HUES48 (cell line): ENCODE data around the gene PDGFRA.

Experiments
- H3K27ac ChIP-seq: one replicate; pipeline ENCODE4 v1.7.0; 2013; ENCODE audit warnings: low read depth, low read length, inconsistent platforms
- H3K27me3 ChIP-seq: 2 replicates; pipeline ENCODE4 v1.6.1; 2013; ENCODE audit warnings: mild to moderate bottlenecking, low read length; ENCODE audit not compliant: control insufficient read depth, insufficient read depth
- H3K36me3 ChIP-seq: 2 replicates; pipeline ENCODE4 v1.6.1; 2013; ENCODE audit warnings: low read length; ENCODE audit not compliant: control insufficient read depth, insufficient read depth
- H3K4me1 ChIP-seq: 2 replicates; pipeline ENCODE4 v1.6.1; 2013; ENCODE audit warnings: mild to moderate bottlenecking, low read length; ENCODE audit not compliant: control insufficient read depth, insufficient read depth
- H3K4me3 ChIP-seq: 2 replicates; pipeline ENCODE4 v1.5.1; 2013; ENCODE audit warnings: mild to moderate bottlenecking, low read depth, low read length
- H3K9ac ChIP-seq: 2 replicates; pipeline ENCODE4 v1.6.1; 2013; ENCODE audit warnings: mild to moderate bottlenecking, low read depth, low read length, moderate library complexity
- H3K9me3 ChIP-seq: 2 replicates; pipeline ENCODE4 v1.6.1; 2013; ENCODE audit warnings: low read length; ENCODE audit not compliant: control insufficient read depth, insufficient read depth

The PDGFRA gene

GRCh38 chr4:54213001-54213400 lies 16.1 kb upstream of the PDGFRA start:
- H3K9me3 ChIP-seq, result no peaks in the 10 kb centered on the region
- no peaks in the 10 kb centered on the region for H3K36me3 ChIP-seq
- H3K4me3 ChIP-seq, result no peak overlapping the region
- H3K27ac ChIP-seq, result no peak overlapping the region
- no peak overlapping the region for H3K9ac ChIP-seq
- H3K4me1 ChIP-seq, result peaks cover 1% of the 10 kb centered on the region; the same call in 1 of the 2 replicates
- peaks cover 5% of the 10 kb centered on the region for H3K27me3 ChIP-seq

DNA sequence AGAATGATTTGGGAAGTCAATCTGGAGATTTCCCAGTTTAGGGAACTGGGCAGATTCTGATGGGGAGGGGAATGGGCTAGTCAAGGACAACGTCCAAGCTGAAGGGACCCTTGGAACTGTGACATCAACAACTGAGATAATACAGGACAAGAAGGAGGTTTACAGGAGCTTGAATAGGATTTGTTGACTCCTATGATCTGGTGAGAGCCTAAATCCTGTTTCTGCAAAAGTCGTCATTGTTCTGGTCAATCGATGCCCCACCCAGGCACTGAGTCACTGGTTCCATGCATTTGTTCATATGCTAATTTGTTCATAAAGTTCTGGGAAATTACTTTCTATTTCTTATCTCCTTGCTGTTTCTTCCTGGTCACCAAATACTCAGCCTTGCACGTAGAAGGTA lies 15.3 kb upstream of the PDGFRA start:
- H3K9ac ChIP-seq, result no peak overlapping the region
- no peaks in the 10 kb centered on the region for H3K9me3 ChIP-seq
- H3K36me3 ChIP-seq, result no peaks in the 10 kb centered on the region
- H3K27me3 ChIP-seq, result peaks cover 13% of the 10 kb centered on the region
- H3K4me3 ChIP-seq, result no peak overlapping the region
- no peak overlapping the region for H3K27ac ChIP-seq
- H3K4me1 ChIP-seq, result peaks cover 3% of the 10 kb centered on the region; the same call in 1 of the 2 replicates

DNA sequence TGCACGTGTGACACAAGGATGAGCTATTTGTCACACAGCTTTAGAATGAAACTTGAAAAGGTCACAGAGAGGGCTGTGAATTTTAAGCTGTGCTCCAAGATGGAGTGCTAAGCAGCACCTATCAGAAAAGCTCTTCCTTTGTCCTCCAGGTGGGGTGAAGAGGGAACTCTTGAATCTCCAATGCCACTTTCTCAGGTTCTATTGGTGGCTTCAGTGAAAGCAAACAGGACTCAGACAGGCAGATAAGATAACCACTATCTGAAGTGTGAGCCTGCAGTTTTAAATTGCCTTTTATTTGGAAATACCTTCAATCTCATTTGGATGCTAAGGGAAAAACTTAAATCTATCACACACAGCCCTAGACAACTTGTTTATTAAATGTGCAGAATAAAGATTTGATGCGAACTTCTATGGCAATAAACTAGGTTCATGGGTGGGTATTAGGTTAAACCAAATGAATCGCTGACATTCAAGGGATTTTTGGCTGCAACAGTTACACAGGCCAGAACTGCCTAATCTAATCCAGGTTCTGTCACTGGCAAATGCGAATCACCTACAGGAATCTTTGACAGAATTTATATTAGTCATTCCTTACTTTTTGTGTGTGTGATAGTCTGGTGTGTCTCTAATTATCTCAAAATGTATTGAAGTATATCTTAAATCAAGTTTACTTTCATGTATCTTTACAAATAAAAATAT lies 13.6 kb upstream of the PDGFRA start:
- no peaks in the 10 kb centered on the region for H3K36me3 ChIP-seq
- H3K27ac ChIP-seq, result no peak overlapping the region
- H3K27me3 ChIP-seq, result peaks cover 27% of the 10 kb centered on the region
- H3K9me3 ChIP-seq, result no peaks in the 10 kb centered on the region
- peaks cover 3% of the 10 kb centered on the region; the same call in 1 of the 2 replicates for H3K4me1 ChIP-seq
- H3K4me3 ChIP-seq, result no peak overlapping the region
- no peak overlapping the region for H3K9ac ChIP-seq

DNA sequence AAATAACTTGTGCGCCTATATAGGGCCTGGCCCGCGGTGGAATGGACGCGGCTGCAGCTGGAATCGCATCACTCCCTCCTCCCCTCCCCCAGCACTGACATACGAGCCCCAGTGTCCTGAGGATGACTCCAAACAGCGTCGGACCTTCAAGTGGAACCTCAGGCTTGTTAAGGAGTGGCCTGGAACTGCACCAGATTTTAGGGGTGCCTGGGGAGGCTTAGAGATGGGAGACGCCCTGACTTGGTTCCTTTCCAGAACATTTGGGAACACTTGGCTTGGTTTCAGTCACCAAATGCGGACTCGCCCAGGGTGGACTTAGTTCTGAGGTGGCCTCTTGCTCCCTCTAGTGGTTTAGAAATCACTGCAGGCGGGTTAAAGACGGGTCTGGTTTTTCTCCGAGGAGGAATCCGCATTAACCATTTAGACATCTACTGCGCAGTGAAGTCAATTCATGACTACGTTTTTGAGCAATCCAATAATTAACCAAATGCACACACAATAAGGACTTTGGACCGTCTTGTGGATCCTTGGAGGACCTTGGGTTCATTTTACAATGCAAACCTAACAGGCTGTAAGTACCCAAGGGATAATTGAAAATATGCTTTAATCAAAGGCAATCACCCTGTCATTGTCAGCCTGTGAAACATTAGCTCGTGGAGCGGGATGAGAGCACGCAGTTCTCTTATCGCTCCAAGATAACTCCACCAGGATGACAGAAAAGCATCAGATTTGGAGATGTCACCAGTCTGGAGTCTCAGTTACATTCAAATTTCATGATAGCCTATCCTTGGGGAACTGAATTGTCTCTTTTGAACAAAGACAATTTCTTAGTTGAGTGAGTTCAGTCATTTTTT lies 11.2 kb upstream of the PDGFRA start:
- H3K27me3 ChIP-seq, result peaks cover 48% of the 10 kb centered on the region
- H3K36me3 ChIP-seq, result no peaks in the 10 kb centered on the region
- H3K4me1 ChIP-seq, result peaks cover 3% of the 10 kb centered on the region; the same call in 1 of the 2 replicates
- no peaks in the 10 kb centered on the region for H3K9me3 ChIP-seq
- peak overlapping the region; percentile 2 for H3K27ac ChIP-seq
- peak overlapping the region; percentile 64 for H3K4me3 ChIP-seq
- H3K9ac ChIP-seq, result no peak overlapping the region

GRCh38 chr4:54218736-54219135 lies 10.4 kb upstream of the PDGFRA start:
- Histone ChIP-seq H3K27me3 (peaks cover 57% of the 10 kb centered on the region), H3K9ac (no peak overlapping the region), H3K27ac (peak overlapping the region; percentile 2), H3K4me3 (no peak overlapping the region), H3K4me1 (peaks cover 3% of the 10 kb centered on the region; the same call in 1 of the 2 replicates), H3K36me3 (no peaks in the 10 kb centered on the region), H3K9me3 (no peaks in the 10 kb centered on the region)

DNA sequence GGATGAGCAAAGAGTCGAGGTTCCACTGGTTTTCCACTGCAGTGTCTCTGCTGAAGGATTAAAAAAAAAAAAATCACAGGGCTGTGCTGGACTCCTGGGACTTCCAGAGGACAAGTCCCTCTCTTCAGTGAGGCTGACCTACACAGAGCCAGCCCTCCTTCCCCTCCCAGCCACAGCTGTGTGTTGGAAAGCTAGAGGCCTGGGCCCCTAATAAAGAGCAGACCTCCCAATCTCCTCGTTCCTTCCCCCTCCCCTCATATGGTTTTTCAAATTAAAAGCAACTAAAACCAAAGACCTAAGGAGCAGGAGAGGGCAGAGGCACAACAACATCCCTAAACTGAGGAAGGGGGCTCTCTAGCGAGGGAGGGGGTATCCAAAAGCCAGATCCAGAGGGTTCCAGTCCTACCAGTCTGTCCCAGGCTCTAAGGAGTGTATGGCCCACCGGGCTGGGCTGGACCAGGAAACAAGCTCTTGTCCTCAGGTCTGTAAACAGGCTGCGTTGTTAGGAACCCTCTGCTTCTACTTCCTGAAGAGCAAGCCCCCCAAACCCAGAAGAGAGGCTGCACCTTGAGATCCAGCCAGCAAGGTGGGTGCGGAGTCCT lies 4.0 kb upstream of the PDGFRA start:
- peaks cover 97% of the 10 kb centered on the region for H3K27me3 ChIP-seq
- H3K36me3 ChIP-seq, result no peaks in the 10 kb centered on the region
- H3K9ac ChIP-seq, result no peak overlapping the region
- peaks cover 34% of the 10 kb centered on the region for H3K4me1 ChIP-seq
- peak overlapping the region; percentile 64 for H3K4me3 ChIP-seq
- H3K9me3 ChIP-seq, result no peaks in the 10 kb centered on the region
- H3K27ac ChIP-seq, result no peak overlapping the region

- Histone ChIP-seq H3K4me1 (peaks cover 39% of the 10 kb centered on the region), H3K9me3 (no peaks in the 10 kb centered on the region), H3K36me3 (no peaks in the 10 kb centered on the region), H3K27ac (no peak overlapping the region), H3K4me3 (peak overlapping the region; percentile 64), H3K27me3 (peaks cover 100% of the 10 kb centered on the region), H3K9ac (no peak overlapping the region)
Measured at GRCh38 chr4:54225598-54226403, 3.3 kb upstream of the PDGFRA start.

GRCh38 chr4:54226404-54227255 lies 2.5 kb upstream of the PDGFRA start:
- peak overlapping the region; percentile 64 for H3K4me3 ChIP-seq
- H3K4me1 ChIP-seq, result peaks cover 46% of the 10 kb centered on the region
- H3K9ac ChIP-seq, result no peak overlapping the region
- H3K27ac ChIP-seq, result peak overlapping the region; percentile 22
- H3K27me3 ChIP-seq, result peaks cover 100% of the 10 kb centered on the region
- H3K36me3 ChIP-seq, result no peaks in the 10 kb centered on the region
- H3K9me3 ChIP-seq, result no peaks in the 10 kb centered on the region

GRCh38 chr4:54227256-54228055 lies 1.6 kb upstream of the PDGFRA start:
- Histone ChIP-seq H3K36me3 (no peaks in the 10 kb centered on the region), H3K27me3 (peaks cover 100% of the 10 kb centered on the region), H3K4me3 (peak overlapping the region; percentile 64), H3K9me3 (no peaks in the 10 kb centered on the region), H3K4me1 (peaks cover 46% of the 10 kb centered on the region), H3K9ac (no peak overlapping the region), H3K27ac (peak overlapping the region; percentile 22)
